PFSK-1 (cell line): Measurements from ENCODE around the gene CD96.

Source experiments
- FOXP2 ChIP-seq: optimal IDR thresholded peaks from 2 replicates; pipeline ENCODE3; 2011; ENCODE audit warnings: borderline replicate concordance, control low read depth, inconsistent platforms; ENCODE audit not compliant: insufficient read depth; ENCODE audit errors: extremely low read length, extremely low read depth
- POLR2AphosphoS5 ChIP-seq: IDR thresholded peaks from 2 replicates; pipeline ENCODE4 v1.6.1; 2012; ENCODE audit warnings: low read depth, mild to moderate bottlenecking, control low read depth, low read length, moderate library complexity
- REST ChIP-seq, 2 experiments: IDR thresholded peaks; 2 replicates each; pipeline versions ENCODE4 v1.6.1 to v1.8.0; 2011 to 2012; ENCODE audit warnings: low read depth in 2 of 2, low read length in 2 of 2, control low read depth in 1 of 2, inconsistent platforms in 1 of 2, mild to moderate bottlenecking in 1 of 2, moderate library complexity in 1 of 2; ENCODE audit not compliant: insufficient read depth in 1 of 2
- SIN3A ChIP-seq: IDR thresholded peaks from 2 replicates; pipeline ENCODE4 v1.6.1; 2012; ENCODE audit warnings: mild to moderate bottlenecking, low read length, moderate library complexity, borderline replicate concordance; ENCODE audit not compliant: insufficient read depth
- TAF1 ChIP-seq: IDR thresholded peaks from 2 replicates; pipeline ENCODE4 v1.6.1; 2012; ENCODE audit warnings: low read length, control low read depth, borderline replicate concordance; ENCODE audit not compliant: insufficient read depth

Gene CD96

GRCh38 chr3:111601810-111602209, 59.8 kb downstream of the CD96 start:
- no peak for TF ChIP-seq REST (IDR thresholded peaks at IDR 0.05; ENCODE audit: insufficient read depth in 1 of 2, low read depth in 2 of 2, low read length in 2 of 2)
- no peak for TF ChIP-seq TAF1
- no peak for TF ChIP-seq FOXP2
- TF ChIP-seq SIN3A: no peak

GRCh38 chr3:111603679-111604078, 61.7 kb downstream of the CD96 start:
- TF ChIP-seq POLR2AphosphoS5 (no peak), FOXP2 (no peak), TAF1 (no peak), REST (IDR thresholded peaks at IDR 0.05; ENCODE audit: insufficient read depth in 1 of 2, low read depth in 2 of 2, low read length in 2 of 2) (no peak), SIN3A (no peak)

GRCh38 chr3:111604119-111604518, 62.1 kb downstream of the CD96 start:
- no peak for TF ChIP-seq SIN3A
- TF ChIP-seq FOXP2: no peak
- no peak for TF ChIP-seq TAF1
- no peak for TF ChIP-seq POLR2AphosphoS5
- no peak for TF ChIP-seq REST (IDR thresholded peaks at IDR 0.05; ENCODE audit: insufficient read depth in 1 of 2, low read depth in 2 of 2, low read length in 2 of 2)

GRCh38 chr3:111605018-111605417, 63.0 kb downstream of the CD96 start:
- no peak for TF ChIP-seq POLR2AphosphoS5
- TF ChIP-seq SIN3A: no peak
- no peak for TF ChIP-seq FOXP2
- no peak for TF ChIP-seq TAF1
- no peak for TF ChIP-seq REST (IDR thresholded peaks at IDR 0.05; ENCODE audit: insufficient read depth in 1 of 2, low read depth in 2 of 2, low read length in 2 of 2)

- TF ChIP-seq POLR2AphosphoS5 (no peak), TAF1 (no peak), SIN3A (no peak), REST (IDR thresholded peaks at IDR 0.05; ENCODE audit: insufficient read depth in 1 of 2, low read depth in 2 of 2, low read length in 2 of 2) (no peak), FOXP2 (no peak)
Observed at GRCh38 chr3:111605493-111605892, 63.5 kb downstream of the CD96 start.
